NB4 (cell line): ENCODE measurements around the gene GALNS.

Experiments used
- CTCF ChIP-seq: IDR thresholded peaks from one replicate; pipeline ENCODE4 v1.5.1; 2012; ENCODE audit warnings: low read depth, low read length
- MAX ChIP-seq: IDR thresholded peaks from 2 replicates; pipeline ENCODE4 v1.6.1; 2011; ENCODE audit warnings: low read depth, low read length

- TF ChIP-seq CTCF (no peak), MAX (no peak)
Observed at GRCh38 chr16:88833086-88833485, 23.7 kb downstream of the GALNS start.
